ENCODE data around the gene LRRC43.

Gene LRRC43

DNA sequence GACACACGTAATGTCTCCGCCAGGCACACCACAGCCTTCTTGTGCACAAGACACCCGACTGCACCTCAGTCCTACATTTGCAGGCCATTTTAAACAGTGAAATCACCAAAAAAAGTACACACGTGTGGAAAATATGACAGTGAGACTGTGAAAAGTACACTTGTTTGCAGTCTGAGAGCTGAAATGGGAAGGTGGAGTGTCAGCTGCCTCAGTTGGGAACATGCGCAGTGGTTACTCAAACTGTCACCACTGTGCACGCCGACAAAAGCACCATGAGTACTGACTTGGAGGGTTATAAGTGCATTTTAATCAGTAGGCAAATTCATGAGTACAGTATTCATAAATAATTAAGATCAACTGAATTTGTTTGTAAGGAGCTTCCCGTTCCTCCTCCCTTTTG, 67.6 kb downstream of the LRRC43 start:
- no peak overlapping the region for H3K4me3 ChIP-seq (replicated peaks; ENCODE audit: low read depth, low read length)
- no peak for DNase-seq (ENCODE audit: extremely low read depth, low read depth)
- TF ChIP-seq, protein P1, sequence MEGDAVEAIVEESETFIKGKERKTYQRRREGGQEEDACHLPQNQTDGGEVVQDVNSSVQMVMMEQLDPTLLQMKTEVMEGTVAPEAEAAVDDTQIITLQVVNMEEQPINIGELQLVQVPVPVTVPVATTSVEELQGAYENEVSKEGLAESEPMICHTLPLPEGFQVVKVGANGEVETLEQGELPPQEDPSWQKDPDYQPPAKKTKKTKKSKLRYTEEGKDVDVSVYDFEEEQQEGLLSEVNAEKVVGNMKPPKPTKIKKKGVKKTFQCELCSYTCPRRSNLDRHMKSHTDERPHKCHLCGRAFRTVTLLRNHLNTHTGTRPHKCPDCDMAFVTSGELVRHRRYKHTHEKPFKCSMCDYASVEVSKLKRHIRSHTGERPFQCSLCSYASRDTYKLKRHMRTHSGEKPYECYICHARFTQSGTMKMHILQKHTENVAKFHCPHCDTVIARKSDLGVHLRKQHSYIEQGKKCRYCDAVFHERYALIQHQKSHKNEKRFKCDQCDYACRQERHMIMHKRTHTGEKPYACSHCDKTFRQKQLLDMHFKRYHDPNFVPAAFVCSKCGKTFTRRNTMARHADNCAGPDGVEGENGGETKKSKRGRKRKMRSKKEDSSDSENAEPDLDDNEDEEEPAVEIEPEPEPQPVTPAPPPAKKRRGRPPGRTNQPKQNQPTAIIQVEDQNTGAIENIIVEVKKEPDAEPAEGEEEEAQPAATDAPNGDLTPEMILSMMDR (IDR thresholded peaks at IDR 0.05; ENCODE audit: low read depth, low read length, missing control alignments): no peak

Measured in HFF-Myc (cell line).